ENCODE data around the gene TRAF3IP1. TPM values are rescaled to one million over a fixed set of nuclear protein-coding genes. Genes with fewer than 3 reads are reported as not detected.

TRAF3IP1 gene
- polyA plus RNA-seq, 3 donors, result 1.2 to 1.5 (median 1.5) TPM

DNA sequence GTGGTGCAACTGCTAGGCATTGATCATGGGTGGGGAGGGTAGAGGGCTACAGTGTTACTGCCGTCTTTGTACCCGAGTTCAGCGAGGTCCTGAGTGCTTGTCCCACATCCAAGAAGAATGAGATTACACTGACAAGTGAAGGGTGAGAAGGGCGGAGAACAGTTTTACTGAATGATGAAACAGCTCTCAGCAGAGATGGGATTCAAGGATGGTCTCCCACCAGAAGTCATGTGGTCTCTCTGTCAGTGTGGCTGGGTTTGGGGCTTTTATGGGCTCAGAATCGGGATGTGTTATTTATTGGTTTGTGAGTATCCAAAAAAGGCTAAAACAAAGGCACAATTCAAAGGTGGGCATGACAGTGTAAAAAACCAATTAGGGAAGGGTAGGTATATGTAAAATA, 95.6 kb downstream of the TRAF3IP1 start:
- Histone ChIP-seq H3K36me3 (replicated peaks in 1 of 2; ENCODE audit: control insufficient read depth in 1 of 2, insufficient read depth in 2 of 2, low read length in 2 of 2) (no peaks in the 10 kb centered on the region), H3K4me1 (ENCODE audit: control insufficient read depth in 1 of 2, insufficient read depth in 2 of 2, low read length in 2 of 2) (no peaks in the 10 kb centered on the region), H3K9ac (ENCODE audit: insufficient read depth, low read length, poor library complexity, severe bottlenecking) (no peak overlapping the region), H2AFZ (ENCODE audit: insufficient read depth, low read depth, low read length, poor library complexity, severe bottlenecking) (no peak overlapping the region), H3K27me3 (ENCODE audit: control insufficient read depth in 2 of 2, insufficient read depth in 2 of 2, low read length in 2 of 2) (no peaks in the 10 kb centered on the region), H3K4me2 (replicated peaks; ENCODE audit: extremely low read depth, low read length, poor library complexity, severe bottlenecking) (no peak overlapping the region), H3K4me3 (replicated peaks in 1 of 3; ENCODE audit: low read depth in 2 of 3, low read length in 3 of 3) (no peak overlapping the region), H3K79me2 (ENCODE audit: insufficient read depth, low read length) (no peaks in the 10 kb centered on the region), H3K27ac (ENCODE audit: low read depth in 1 of 2, low read length in 2 of 2) (no peak overlapping the region), H4K20me1 (ENCODE audit: insufficient read depth, low read length) (no peaks in the 10 kb centered on the region), H3K9me3 (replicated peaks in 1 of 2; ENCODE audit: control insufficient read depth in 1 of 2, insufficient read depth in 1 of 2, low read length in 2 of 2) (peaks cover 8 to 16% of the 10 kb centered on the region in 2 donors)
- Mint-ChIP-seq H3K36me3 (no peaks in the 10 kb centered on the region), H3K9me3 (peaks cover 9 to 13% (median 11%) of the 10 kb centered on the region in 7 donors), H3K4me1 (peaks cover 2% of the 10 kb centered on the region), H3K27me3 (ENCODE audit: low read depth in 3 of 3) (peaks cover 0 to 2% (median 2%) of the 10 kb centered on the region in 3 donors), H3K4me3 (no peak overlapping the region), H3K27ac (no peak overlapping the region)
- TF ChIP-seq, protein P1, sequence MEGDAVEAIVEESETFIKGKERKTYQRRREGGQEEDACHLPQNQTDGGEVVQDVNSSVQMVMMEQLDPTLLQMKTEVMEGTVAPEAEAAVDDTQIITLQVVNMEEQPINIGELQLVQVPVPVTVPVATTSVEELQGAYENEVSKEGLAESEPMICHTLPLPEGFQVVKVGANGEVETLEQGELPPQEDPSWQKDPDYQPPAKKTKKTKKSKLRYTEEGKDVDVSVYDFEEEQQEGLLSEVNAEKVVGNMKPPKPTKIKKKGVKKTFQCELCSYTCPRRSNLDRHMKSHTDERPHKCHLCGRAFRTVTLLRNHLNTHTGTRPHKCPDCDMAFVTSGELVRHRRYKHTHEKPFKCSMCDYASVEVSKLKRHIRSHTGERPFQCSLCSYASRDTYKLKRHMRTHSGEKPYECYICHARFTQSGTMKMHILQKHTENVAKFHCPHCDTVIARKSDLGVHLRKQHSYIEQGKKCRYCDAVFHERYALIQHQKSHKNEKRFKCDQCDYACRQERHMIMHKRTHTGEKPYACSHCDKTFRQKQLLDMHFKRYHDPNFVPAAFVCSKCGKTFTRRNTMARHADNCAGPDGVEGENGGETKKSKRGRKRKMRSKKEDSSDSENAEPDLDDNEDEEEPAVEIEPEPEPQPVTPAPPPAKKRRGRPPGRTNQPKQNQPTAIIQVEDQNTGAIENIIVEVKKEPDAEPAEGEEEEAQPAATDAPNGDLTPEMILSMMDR (IDR thresholded peaks at IDR 0.05), result no peak
- intact Hi-C loops (cut with micrococcal nuclease), result no loop called here
- DNase-seq, result no peak
- 95% methylated on average over 5 of the region's 5 CpGs for WGBS (ENCODE audit: insufficient coverage)

DNA sequence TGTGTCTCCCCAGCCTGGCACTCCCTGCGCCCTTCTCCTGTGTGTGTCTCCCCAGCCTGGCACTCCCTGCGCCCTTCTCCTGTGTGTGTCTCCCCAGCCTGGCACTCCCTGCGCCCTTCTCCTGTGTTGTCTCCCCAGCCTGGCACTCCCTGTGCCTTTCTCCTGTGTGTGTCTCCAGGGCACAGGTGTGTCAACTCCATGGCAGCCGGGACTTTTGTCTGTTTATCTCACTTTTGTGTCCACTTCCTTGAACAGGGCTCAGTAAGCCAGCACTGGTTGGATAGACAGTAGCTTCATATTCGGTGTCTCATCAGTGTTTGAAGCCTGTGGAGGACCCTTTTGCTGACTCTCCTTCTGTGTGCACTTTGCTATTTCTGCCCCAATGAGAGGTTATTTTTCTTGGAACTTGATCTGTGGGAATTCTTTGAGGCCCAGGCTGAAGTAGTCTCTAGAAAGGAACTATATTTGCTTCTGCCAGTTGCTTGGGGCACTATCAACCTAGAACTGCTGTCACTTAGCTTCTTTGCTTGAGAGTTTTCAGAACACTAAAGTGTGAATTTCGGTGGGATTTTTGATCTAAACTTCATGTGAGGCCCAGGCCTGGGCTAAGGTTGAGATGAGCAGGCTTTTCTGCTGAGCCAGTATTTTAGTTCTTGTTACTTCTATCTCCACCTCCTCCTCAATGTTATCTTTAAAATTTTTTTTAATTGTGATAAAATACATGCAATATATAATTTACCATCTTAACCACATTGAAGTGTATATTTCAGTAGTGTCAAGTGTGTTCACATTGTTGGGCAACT, 98.1 kb downstream of the TRAF3IP1 start:
- peaks cover 0 to 4% of the 10 kb centered on the region in 2 donors for H3K36me3 Mint-ChIP-seq

More for the DNA sequence above, 98.1 kb downstream of the TRAF3IP1 start:
- Histone ChIP-seq H3K9ac (ENCODE audit: insufficient read depth, low read length, poor library complexity, severe bottlenecking) (no peak overlapping the region), H3K9me3 (replicated peaks in 1 of 2; ENCODE audit: control insufficient read depth in 1 of 2, insufficient read depth in 1 of 2, low read length in 2 of 2) (peaks cover 8 to 16% of the 10 kb centered on the region in 2 donors), H3K27ac (ENCODE audit: low read depth in 1 of 2, low read length in 2 of 2) (no peak overlapping the region), H3K79me2 (ENCODE audit: insufficient read depth, low read length) (no peaks in the 10 kb centered on the region), H3K4me2 (replicated peaks; ENCODE audit: extremely low read depth, low read length, poor library complexity, severe bottlenecking) (no peak overlapping the region), H2AFZ (ENCODE audit: insufficient read depth, low read depth, low read length, poor library complexity, severe bottlenecking) (no peak overlapping the region), H3K4me1 (ENCODE audit: control insufficient read depth in 1 of 2, insufficient read depth in 2 of 2, low read length in 2 of 2) (no peaks in the 10 kb centered on the region), H3K4me3 (replicated peaks in 1 of 3; ENCODE audit: low read depth in 2 of 3, low read length in 3 of 3) (no peak overlapping the region), H3K27me3 (ENCODE audit: control insufficient read depth in 2 of 2, insufficient read depth in 2 of 2, low read length in 2 of 2) (no peaks in the 10 kb centered on the region), H3K36me3 (replicated peaks in 1 of 2; ENCODE audit: control insufficient read depth in 1 of 2, insufficient read depth in 2 of 2, low read length in 2 of 2) (no peaks in the 10 kb centered on the region), H4K20me1 (ENCODE audit: insufficient read depth, low read length) (no peaks in the 10 kb centered on the region)
- TF ChIP-seq, protein P1 (IDR thresholded peaks at IDR 0.05), result no peak
- 91% methylated on average over 3 of the region's 6 CpGs for WGBS (ENCODE audit: insufficient coverage)
- no peak overlapping the region for H3K4me3 Mint-ChIP-seq
- H3K9me3 Mint-ChIP-seq, result peaks cover 9 to 13% (median 11%) of the 10 kb centered on the region in 7 donors
- peaks cover 2% of the 10 kb centered on the region for H3K4me1 Mint-ChIP-seq
- intact Hi-C loops (cut with micrococcal nuclease), result no loop called here
- H3K27ac Mint-ChIP-seq, result no peak overlapping the region
- no peak for DNase-seq
- peaks cover 0 to 4% (median 0%) of the 10 kb centered on the region in 3 donors for H3K27me3 Mint-ChIP-seq (ENCODE audit: low read depth in 3 of 3)

Measured in CD14-positive monocyte (primary cell).